HepG2 (cell line): ENCODE results near the gene PARS2. TPM values are rescaled to one million over a fixed set of nuclear protein-coding genes. Genes with fewer than 3 reads are reported as not detected.

Experiments used
- ATAC-seq: fragments of 200-7000 bp; cut with Tn5 transposase; 3 replicates; pipeline ENCODE4 v1.9.1; 2020; ENCODE audit warnings: mild to moderate bottlenecking, moderate library complexity
- BruUV-seq: library from RNA; stranded (reverse); fragments of 400-500 nt; replicated peaks from 2 replicates; lab custom pipeline; 2021; lab: Mats Ljungman, UMichigan
- CTCF ChIA-PET: fragments of 300-600 bp; formaldehyde crosslinking; extraction: SDS; loops from one replicate; lab custom pipeline; 2021; ENCODE audit warnings: low total read pairs, inconsistent platforms, low intra/inter-chr PET ratio; lab: Yijun Ruan, JAX
- POLR2A ChIA-PET: fragments of 350-600 bp; sonication (Branson Sonifier 250); formaldehyde crosslinking; loops from one replicate; lab custom pipeline; 2020; ENCODE audit warnings: antibody characterized with exemption, inconsistent platforms; lab: Yijun Ruan, JAX
- DNase-seq: peaks from one replicate; pipeline ENCODE4 v3.0.0-alpha.2; 2015; ENCODE audit warnings: low spot score
- FAIRE-seq: peaks from 3 replicates; lab custom pipeline; 2011; peaks lifted over from hg19 to GRCh38; lab: Jason Lieb, UNC
- H2AFZ ChIP-seq: one replicate; pipeline ENCODE4 v1.6.1; 2011; ENCODE audit warnings: low read length, inconsistent platforms
- H3K27ac ChIP-seq: fragments of 300-600 bp; 3 replicates; pipeline ENCODE4 v1.8.0; 2011; ENCODE audit warnings: mixed run types, mild to moderate bottlenecking, mixed read lengths, low read length, inconsistent platforms; ENCODE audit not compliant: insufficient read depth; ENCODE audit errors: extremely low read length
- H3K27me3 ChIP-seq, 2 experiments: fragments of 200-600 bp in 1 of 2; 2 replicates in 1 of 2; 3 replicates in 1 of 2; pipeline versions ENCODE4 v1.6.0 to v1.8.0; 2011; ENCODE audit warnings: low read length in 2 of 2, mild to moderate bottlenecking in 2 of 2, moderate library complexity in 2 of 2, inconsistent platforms in 1 of 2; ENCODE audit not compliant: insufficient read depth in 2 of 2, control insufficient read depth in 1 of 2
- H3K36me3 ChIP-seq, 2 experiments: fragments of 200-600 bp in 1 of 2; replicated peaks in 1 of 2; 2 replicates in 1 of 2; 3 replicates in 1 of 2; pipeline versions ENCODE4 v1.5.1 to v1.8.0; 2011; ENCODE audit warnings: low read length in 2 of 2, inconsistent platforms in 1 of 2; ENCODE audit not compliant: insufficient read depth in 2 of 2, control insufficient read depth in 1 of 2
- H3K4me1 ChIP-seq: 2 replicates; pipeline ENCODE4 v1.5.1; 2012; ENCODE audit warnings: low read length, inconsistent platforms; ENCODE audit not compliant: insufficient read depth
- H3K4me2 ChIP-seq: 2 replicates; pipeline ENCODE4 v1.6.0; 2011; ENCODE audit warnings: low read depth, low read length, inconsistent platforms
- H3K4me3 ChIP-seq, 3 experiments: fragments of 200-600 bp in 1 of 3; sonication (generic), shearing (Covaris generic) in 1 of 3; replicated peaks in 1 of 3; 2 replicates each; pipeline ENCODE4 v1.5.1; 2011 to 2016; ENCODE audit warnings: low read length in 3 of 3, inconsistent platforms in 2 of 3, low read depth in 2 of 3, mild to moderate bottlenecking in 2 of 3, control low read depth in 1 of 3, mixed read lengths in 1 of 3; ENCODE audit not compliant: insufficient read depth in 1 of 3
- H3K79me2 ChIP-seq: one replicate; pipeline ENCODE4 v1.6.1; 2011; ENCODE audit warnings: low read length, inconsistent platforms; ENCODE audit not compliant: insufficient read depth
- H3K9ac ChIP-seq: 2 replicates; pipeline ENCODE4 v1.6.0; 2011; ENCODE audit warnings: mild to moderate bottlenecking, low read depth, low read length, inconsistent platforms; ENCODE audit not compliant: insufficient read depth
- H3K9me3 ChIP-seq: 2 replicates; pipeline ENCODE4 v1.5.1; 2012; ENCODE audit warnings: mild to moderate bottlenecking, low read length
- H4K20me1 ChIP-seq: 2 replicates; pipeline ENCODE4 v1.6.0; 2011; ENCODE audit warnings: inconsistent platforms, mild to moderate bottlenecking, low read length, moderate library complexity; ENCODE audit not compliant: insufficient read depth
- TOE1 ChIP-seq: sonication (generic); formaldehyde crosslinking; IDR thresholded peaks from 2 replicates; pipeline ENCODE4 v1.4.0; 2020; ENCODE audit warnings: mild to moderate bottlenecking, missing genetic modification reagents
- TP53 ChIP-seq: sonication (generic); formaldehyde crosslinking; conservative IDR thresholded peaks from 2 replicates; pipeline ENCODE4 v1.4.0; 2020; ENCODE audit warnings: missing genetic modification reagents
- ZNF780A ChIP-seq: sonication (generic); formaldehyde crosslinking; IDR thresholded peaks from 2 replicates; pipeline ENCODE4 v1.8.0; 2022; ENCODE audit warnings: mild to moderate bottlenecking, missing genetic modification reagents, moderate library complexity
- ZNF790 ChIP-seq: sonication (generic); formaldehyde crosslinking; IDR thresholded peaks from 2 replicates; pipeline ENCODE4 v1.8.0; 2022; ENCODE audit warnings: missing genetic modification reagents, mild to moderate bottlenecking, borderline replicate concordance
- WGBS: methylation state at CpG from one replicate; pipeline ENCODE4 v1.1.6; 2017; ENCODE audit warnings: low lambda C conversion rate; 5-methylcytosine and 5-hydroxymethylcytosine counted together
- in situ Hi-C: cut with HindIII; loops from 2 replicates; pipeline ENCODE4 v1.10.0; 2017; ENCODE audit warnings: low pct_unique_long_range_greater_than_20kb; ENCODE audit not compliant: extremely low pct_ligation_motif_present
- intact Hi-C: fragments of 100-400 bp; cut with micrococcal nuclease; formaldehyde crosslinking; loops from one replicate; pipeline ENCODE4 v1.10.0; 2022; ENCODE audit not compliant: unreplicated experiment
- polyA plus RNA-seq, 8 experiments: library from polyadenylated mRNA; depleted of rRNA in 3 of 8; stranded (reverse) in 7 of 8; unstranded in 1 of 8; fragments of >200 nt; fragmentation: Illumina TruSeq in 4 of 8; extraction: Trizol in 4 of 8; gene quantifications; 2 replicates each; pipeline versions ENCODE4 v1.2.1 to v1.2.3, GENCODE V29; 2011 to 2016; ENCODE audit warnings: low read depth in 4 of 8, missing spikeins in 1 of 8, mixed read lengths in 1 of 8; ENCODE audit not compliant: insufficient read depth in 1 of 8
- total RNA-seq, 5 experiments: library from RNA; depleted of rRNA; stranded (reverse); fragments of >200 nt; fragmentation: Illumina TruSeq; extraction: Trizol; gene quantifications; 2 replicates each; pipeline ENCODE4 v1.2.3, GENCODE V29; 2016; ENCODE audit warnings: low read depth in 1 of 5
- TF ChIP-seq, protein P1 (sequence below): sonication (generic); formaldehyde crosslinking; IDR thresholded peaks from 2 replicates; pipeline ENCODE4 v1.4.0; 2020; ENCODE audit warnings: missing genetic modification reagents, borderline replicate concordance

Gene PARS2
- total and polyA plus RNA-seq, 2 of the 13 experiments (the other 11 are each of a cell fraction or from before 2014, with no cell fraction given): 2.4 to 4.6 TPM

DNA sequence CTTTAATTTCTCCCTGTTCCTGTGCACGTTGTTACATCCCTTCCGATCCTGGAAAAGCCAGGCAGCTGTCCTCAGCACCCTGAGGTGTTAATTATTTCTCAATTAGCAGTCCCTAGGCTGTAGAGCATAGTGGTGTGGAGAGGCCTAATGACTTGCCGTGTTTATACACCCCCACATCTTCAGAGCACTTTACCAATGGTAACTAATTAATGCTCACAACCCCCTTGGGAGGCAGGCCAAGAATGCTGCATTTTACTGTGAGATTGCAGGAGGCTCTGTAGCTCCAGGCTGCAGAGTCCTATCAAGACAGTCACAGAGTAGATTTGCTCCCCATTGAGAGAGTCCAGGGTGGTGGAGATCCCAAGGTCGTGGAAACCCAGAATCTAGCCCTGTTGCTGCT is 2.4 kb upstream of the PARS2 start:
- Histone ChIP-seq H3K4me2 (peak overlapping the region; percentile 5; the same call in 1 of the 2 replicates), H3K79me2 (peaks cover 14% of the 10 kb centered on the region), H3K4me1 (peaks cover 24% of the 10 kb centered on the region), H3K4me3 (no peak overlapping the region), H3K27me3 (no peaks in the 10 kb centered on the region), H2AFZ (peak overlapping the region; percentile 36), H3K9ac (no peak overlapping the region), H3K36me3 (no peaks in the 10 kb centered on the region), H3K27ac (no peak overlapping the region), H3K9me3 (no peaks in the 10 kb centered on the region), H4K20me1 (no peaks in the 10 kb centered on the region)
- 0% methylated on average over 4 of the region's 4 CpGs for whole genome bisulfite sequencing
- FAIRE-seq: no peak
- BruUV-seq: no TSS peak
- intact Hi-C loops: no loop called here
- TF ChIP-seq ZNF780A (no peak), TOE1 (CRISPR knock-in tag) (no peak), ZNF790 (CRISPR knock-in tag) (no peak), TP53 (CRISPR knock-in tag) (no peak)
- TF ChIP-seq, protein P1, sequence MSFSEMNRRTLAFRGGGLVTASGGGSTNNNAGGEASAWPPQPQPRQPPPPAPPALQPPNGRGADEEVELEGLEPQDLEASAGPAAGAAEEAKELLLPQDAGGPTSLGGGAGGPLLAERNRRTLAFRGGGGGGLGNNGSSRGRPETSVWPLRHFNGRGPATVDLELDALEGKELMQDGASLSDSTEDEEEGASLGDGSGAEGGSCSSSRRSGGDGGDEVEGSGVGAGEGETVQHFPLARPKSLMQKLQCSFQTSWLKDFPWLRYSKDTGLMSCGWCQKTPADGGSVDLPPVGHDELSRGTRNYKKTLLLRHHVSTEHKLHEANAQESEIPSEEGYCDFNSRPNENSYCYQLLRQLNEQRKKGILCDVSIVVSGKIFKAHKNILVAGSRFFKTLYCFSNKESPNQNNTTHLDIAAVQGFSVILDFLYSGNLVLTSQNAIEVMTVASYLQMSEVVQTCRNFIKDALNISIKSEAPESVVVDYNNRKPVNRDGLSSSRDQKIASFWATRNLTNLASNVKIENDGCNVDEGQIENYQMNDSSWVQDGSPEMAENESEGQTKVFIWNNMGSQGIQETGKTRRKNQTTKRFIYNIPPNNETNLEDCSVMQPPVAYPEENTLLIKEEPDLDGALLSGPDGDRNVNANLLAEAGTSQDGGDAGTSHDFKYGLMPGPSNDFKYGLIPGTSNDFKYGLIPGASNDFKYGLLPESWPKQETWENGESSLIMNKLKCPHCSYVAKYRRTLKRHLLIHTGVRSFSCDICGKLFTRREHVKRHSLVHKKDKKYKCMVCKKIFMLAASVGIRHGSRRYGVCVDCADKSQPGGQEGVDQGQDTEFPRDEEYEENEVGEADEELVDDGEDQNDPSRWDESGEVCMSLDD (CRISPR knock-in tag): no peak
- DNase-seq: no peak
- CTCF ChIA-PET: no interaction called here
- ATAC-seq: no peak
- in situ Hi-C loops: no loop called here
- POLR2A ChIA-PET: no interaction called here
